Epithelial cell of proximal tubule (primary cell): ENCODE data around the gene ZNF391. TPM values are rescaled to one million over a fixed set of nuclear protein-coding genes. Genes with fewer than 3 reads are reported as not detected.

Experiments
- DNase-seq: peaks from one replicate; pipeline ENCODE4 v3.0.0-alpha.2; 2011; ENCODE audit warnings: low read depth
- H3K4me3 ChIP-seq: 2 replicates; pipeline ENCODE4 v1.5.1; 2011; ENCODE audit warnings: low read depth, mild to moderate bottlenecking, low read length
- CTCF ChIP-seq: conservative IDR thresholded peaks from 2 replicates; pipeline ENCODE4 v1.5.1; 2012; ENCODE audit warnings: low read depth, mild to moderate bottlenecking, low read length
- total RNA-seq: library from RNA; depleted of rRNA; stranded (reverse); fragments of >200 nt; gene quantifications from 2 replicates; pipeline ENCODE4 v1.2.3, GENCODE V29; 2015

ZNF391 gene
- total RNA-seq, 1 donor from 2014 or later, result 1.4 TPM

DNA sequence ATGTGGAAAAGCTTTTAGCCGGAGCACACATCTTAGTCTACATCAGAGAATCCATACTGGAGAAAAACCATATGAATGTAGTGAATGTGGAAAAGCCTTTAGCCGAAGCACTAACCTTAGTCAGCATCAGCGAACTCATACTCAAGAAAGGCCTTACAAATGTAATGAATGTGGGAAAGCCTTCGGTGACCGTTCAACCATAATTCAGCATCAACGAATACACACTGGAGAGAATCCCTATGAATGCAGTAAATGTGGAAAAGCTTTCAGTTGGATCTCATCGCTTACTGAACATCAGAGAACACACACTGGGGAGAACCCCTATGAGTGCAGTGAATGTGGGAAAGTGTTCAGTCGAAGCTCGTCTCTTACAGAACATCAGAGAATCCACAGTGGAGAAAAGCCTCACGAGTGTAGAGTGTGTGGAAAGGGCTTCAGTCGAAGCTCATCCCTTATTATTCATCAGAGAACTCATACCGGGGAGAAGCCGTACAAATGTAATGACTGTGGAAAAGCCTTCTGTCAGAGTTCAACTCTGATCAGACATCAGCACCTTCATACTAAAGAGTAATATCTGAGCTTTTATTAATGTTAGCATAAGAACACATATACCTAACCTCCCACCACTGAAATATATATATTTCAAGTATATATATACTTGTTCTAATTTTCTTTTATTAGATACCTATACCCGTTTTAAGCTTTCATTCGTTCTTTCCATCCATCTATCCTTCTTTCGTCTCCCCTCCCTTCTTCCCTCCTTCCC, 12.5 kb downstream of the ZNF391 start:
- TF ChIP-seq CTCF, result no peak
- no peak for DNase-seq
- no peak overlapping the region for H3K4me3 ChIP-seq

DNA sequence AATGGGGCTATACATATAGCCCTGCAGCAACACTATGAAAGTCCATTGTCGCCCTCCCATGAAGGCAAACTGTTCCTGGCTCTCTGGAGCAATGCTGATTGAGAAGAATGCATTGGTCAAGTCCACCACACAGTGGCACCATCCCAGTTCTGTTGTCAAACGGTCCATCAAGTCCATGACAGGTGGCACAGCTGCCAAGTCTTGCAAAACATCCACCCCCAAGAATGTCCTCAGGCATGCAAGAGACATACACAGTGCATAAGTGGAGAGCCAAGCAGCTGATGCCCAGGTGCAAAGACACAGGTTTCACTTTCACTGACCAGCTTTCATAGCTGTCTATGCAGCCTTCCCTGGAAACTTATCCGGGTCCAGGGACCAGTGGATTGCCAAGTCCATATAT, 17.5 kb downstream of the ZNF391 start:
- TF ChIP-seq CTCF, result no peak
- no peak for DNase-seq
- H3K4me3 ChIP-seq, result no peak overlapping the region

DNA sequence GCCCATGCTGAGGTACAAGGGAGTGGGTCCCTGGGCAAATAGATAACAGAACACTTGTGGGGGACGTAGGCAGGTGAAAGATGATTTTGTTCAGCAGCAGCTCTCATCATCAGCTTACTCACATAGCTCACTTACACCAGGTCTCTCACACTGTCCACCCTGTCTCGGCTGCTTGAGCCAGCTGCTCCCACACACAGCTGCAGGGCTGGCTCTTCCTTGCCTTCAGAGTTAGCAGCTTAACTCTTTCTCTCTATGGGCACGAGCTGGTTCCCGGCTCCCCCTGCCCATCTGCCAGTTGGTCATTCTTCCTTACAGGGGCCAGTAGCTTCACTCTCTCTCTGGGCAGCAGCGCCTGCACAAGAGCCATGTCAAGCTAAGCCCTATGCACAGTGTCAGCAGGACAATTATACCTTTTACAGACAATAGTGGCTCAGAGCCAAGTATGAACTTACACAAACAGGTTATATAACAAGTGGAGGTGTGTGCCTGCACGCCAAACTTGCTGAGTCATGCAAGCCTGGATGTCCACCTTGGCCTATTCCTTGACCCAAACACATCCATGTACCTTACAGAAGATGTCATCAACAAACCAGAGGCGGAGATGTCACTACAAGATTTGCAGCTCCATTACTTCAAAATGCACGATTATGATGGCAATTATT, 18.7 kb downstream of the ZNF391 start:
- TF ChIP-seq CTCF, result no peak
- no peak for DNase-seq
- no peak overlapping the region for H3K4me3 ChIP-seq

DNA sequence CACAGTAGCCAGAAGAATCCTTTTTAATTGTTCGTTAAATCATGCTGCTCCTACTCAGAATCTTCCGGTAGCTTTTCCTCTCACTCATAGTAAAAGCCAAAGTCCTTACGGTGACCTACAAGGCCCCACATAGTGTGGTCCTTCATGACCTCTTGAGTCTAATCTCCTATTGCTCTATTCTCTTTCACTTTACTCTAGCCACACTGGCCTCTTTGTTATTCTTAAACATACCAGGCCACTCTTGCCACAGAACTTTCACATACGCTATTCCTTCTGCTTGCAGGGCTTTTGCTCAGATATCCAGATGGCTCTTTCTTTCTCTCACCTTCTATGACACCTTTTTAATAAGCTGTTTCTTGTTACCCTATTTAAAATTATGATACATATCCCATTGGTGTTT, 25.7 kb downstream of the ZNF391 start:
- no peak for TF ChIP-seq CTCF
- no peak for DNase-seq
- H3K4me3 ChIP-seq, result no peak overlapping the region

DNA sequence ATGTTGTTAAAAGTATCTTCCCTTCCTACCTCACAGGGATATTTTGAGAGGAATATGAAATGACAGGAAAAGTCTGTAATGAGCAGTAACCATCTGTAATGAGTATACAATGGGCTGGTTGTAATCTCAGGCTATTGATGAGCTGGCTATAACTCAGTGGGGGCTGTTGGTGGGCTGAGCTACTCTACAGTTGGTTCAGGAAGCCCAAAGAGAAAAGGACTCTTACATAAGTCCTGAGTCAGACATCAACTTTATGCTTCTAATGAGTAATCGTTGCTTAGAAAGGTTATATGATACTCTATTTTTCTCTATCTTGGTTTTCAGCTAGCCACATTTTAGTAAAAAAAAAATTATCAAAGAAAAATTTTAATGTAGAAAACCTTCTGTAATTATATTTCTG, 26.4 kb downstream of the ZNF391 start:
- DNase-seq, result no peak
- H3K4me3 ChIP-seq, result no peak overlapping the region
- TF ChIP-seq CTCF, result no peak

GRCh38 chr6:27415898-27416297, 27.3 kb downstream of the ZNF391 start:
- no peak for TF ChIP-seq CTCF
- H3K4me3 ChIP-seq, result no peak overlapping the region
- no peak for DNase-seq

DNA sequence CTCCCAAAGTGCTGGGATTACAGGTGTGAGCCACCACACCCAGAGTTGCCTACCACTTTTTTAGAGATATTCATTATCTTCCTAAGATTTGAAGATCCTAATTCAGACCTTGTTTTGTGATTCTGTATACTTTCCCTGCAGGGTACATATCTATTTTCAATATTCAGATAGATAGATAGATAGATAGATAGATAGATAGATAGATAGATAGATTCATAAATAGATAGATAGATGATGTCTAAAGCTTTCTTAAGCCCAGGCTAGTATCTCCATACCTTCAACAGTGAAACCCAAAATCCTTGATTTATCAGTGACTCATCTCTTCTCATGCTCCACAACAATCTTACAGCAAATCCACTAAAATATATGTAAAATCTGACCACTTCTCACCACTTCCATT, 30.8 kb downstream of the ZNF391 start:
- DNase-seq, result no peak
- TF ChIP-seq CTCF, result no peak
- H3K4me3 ChIP-seq, result no peak overlapping the region
